Lung (tissue), 12 donors: ENCODE results near the gene PPFIA2. TPM values are rescaled to one million over a fixed set of nuclear protein-coding genes. Genes with fewer than 3 reads are reported as not detected.

Source experiments
- ATAC-seq: fragments of 200-7000 bp; cut with Tn5 transposase; one replicate; pipeline ENCODE4 v1.9.1; 2020; ENCODE audit warnings: moderate number of reproducible peaks; ENCODE audit not compliant: insufficient read depth, low FRiP score
- DNase-seq, 3 donors: peaks; one replicate each; pipeline ENCODE4 v3.0.0-alpha.2; 2013 to 2017
- H3K27ac ChIP-seq, 2 donors: one replicate each; pipeline ENCODE4 v1.5.1; 2013; ENCODE audit warnings: mild to moderate bottlenecking in 2 of 2, moderate library complexity in 2 of 2, control low read depth in 1 of 2, inconsistent platforms in 1 of 2, low read depth in 1 of 2, low read length in 1 of 2
- H3K27me3 ChIP-seq, 3 donors: one replicate each; pipeline ENCODE4 v1.5.1; 2013; ENCODE audit warnings: low read length in 2 of 3; ENCODE audit not compliant: control insufficient read depth in 3 of 3, insufficient read depth in 3 of 3
- H3K36me3 ChIP-seq, 4 donors: one replicate each; pipeline ENCODE4 v1.5.1; 2013; ENCODE audit warnings: low read length in 4 of 4, mild to moderate bottlenecking in 1 of 4, moderate library complexity in 1 of 4; ENCODE audit not compliant: control insufficient read depth in 4 of 4, insufficient read depth in 4 of 4
- H3K4me1 ChIP-seq, 5 donors: one replicate each; pipeline ENCODE4 v1.5.1; 2013; ENCODE audit warnings: low read length in 5 of 5, mild to moderate bottlenecking in 2 of 5, moderate library complexity in 1 of 5; ENCODE audit not compliant: control insufficient read depth in 5 of 5, insufficient read depth in 5 of 5
- H3K4me3 ChIP-seq: one replicate; pipeline ENCODE4 v1.5.1; 2013; ENCODE audit warnings: mild to moderate bottlenecking, control low read depth, moderate library complexity
- H3K9ac ChIP-seq, 2 donors: one replicate each; pipeline ENCODE4 v1.5.1; 2013; ENCODE audit warnings: low read length in 2 of 2, control low read depth in 1 of 2; ENCODE audit not compliant: insufficient read depth in 1 of 2
- H3K9me3 ChIP-seq, 4 donors: one replicate each; pipeline ENCODE4 v1.5.1; 2013; ENCODE audit warnings: low read length in 3 of 4, mild to moderate bottlenecking in 1 of 4, moderate library complexity in 1 of 4; ENCODE audit not compliant: control insufficient read depth in 4 of 4, insufficient read depth in 3 of 4
- CTCF ChIP-seq: IDR thresholded peaks from 2 replicates; pipeline ENCODE4 v1.5.1; 2012; ENCODE audit warnings: mild to moderate bottlenecking; ENCODE audit errors: control extremely low read depth, extremely low read depth
- WGBS, 2 donors: extraction: QIAGEN DNeasy Blood & Tissue Kit; methylation state at CpG; one replicate each; pipeline ENCODE4 v1.1.7; 2013; 5-methylcytosine and 5-hydroxymethylcytosine counted together
- polyA plus RNA-seq, 2 donors: library from polyadenylated mRNA; stranded (reverse); fragments of 200-250 nt; gene quantifications; one replicate each; pipeline ENCODE4 v1.2.1, GENCODE V29; 2013
- total RNA-seq, 2 donors: library from RNA; depleted of rRNA in 1 of 2; stranded (reverse); fragments of >200 nt in 1 of 2; gene quantifications; one replicate each; pipeline ENCODE4 v1.2.1, GENCODE V29; 2014 to 2021
- donor health status: control.
- donor health status: control.
- donor health status: Bipolar disorder and iron deficiency.
- donor health status: healthy.
- donor health status: DM: yes; HTN: yes; CAD: no.

The PPFIA2 gene
- total and polyA plus RNA-seq, 4 donors: 0.09 to 2.3 (median 0.89) TPM

GRCh38 chr12:81222846-81223592 is 536.1 kb downstream of the PPFIA2 start:
- Histone ChIP-seq H3K4me3 (no peak overlapping the region), H3K36me3 (no peaks in the 10 kb centered on the region), H3K9me3 (no peaks in the 10 kb centered on the region), H3K4me1 (no peaks in the 10 kb centered on the region), H3K27me3 (no peaks in the 10 kb centered on the region), H3K27ac (no peak overlapping the region), H3K9ac (no peak overlapping the region)
- no peak for TF ChIP-seq CTCF
- ATAC-seq: no peak
- 67 to 75% methylated on average over 5 of the region's 5 CpGs for WGBS, 2 donors
- no peak for DNase-seq

GRCh38 chr12:81221681-81222080 is 537.5 kb downstream of the PPFIA2 start:
- TF ChIP-seq CTCF: no peak
- H3K36me3 ChIP-seq: peaks cover 0 to 2% (median 0%) of the 10 kb centered on the region in 4 donors
- no peak overlapping the region for H3K9ac ChIP-seq
- H3K4me1 ChIP-seq: no peaks in the 10 kb centered on the region
- no peaks in the 10 kb centered on the region for H3K9me3 ChIP-seq
- H3K27ac ChIP-seq: no peak overlapping the region
- H3K27me3 ChIP-seq: no peaks in the 10 kb centered on the region
- no peak for DNase-seq
- 18 to 55% methylated on average over 1 of the region's 1 CpG for WGBS, 2 donors
- no peak overlapping the region for H3K4me3 ChIP-seq
- ATAC-seq: no peak

- no peak for TF ChIP-seq CTCF
- H3K27ac ChIP-seq: no peak overlapping the region
- no peak overlapping the region for H3K4me3 ChIP-seq
Observed at GRCh38 chr12:81216739-81217138, 542.4 kb downstream of the PPFIA2 start.

More at GRCh38 chr12:81216739-81217138, 542.4 kb downstream of the PPFIA2 start:
- H3K4me1 ChIP-seq: no peaks in the 10 kb centered on the region
- DNase-seq (no peak), ATAC-seq (no peak)
- peaks cover 0 to 3% (median 2%) of the 10 kb centered on the region in 4 donors for H3K36me3 ChIP-seq
- H3K9me3 ChIP-seq: no peaks in the 10 kb centered on the region
- 94% methylated on average over 3 of the region's 3 CpGs for WGBS, 2 donors
- H3K9ac ChIP-seq: no peak overlapping the region
- no peaks in the 10 kb centered on the region for H3K27me3 ChIP-seq
